Measurements from ENCODE around the gene EEF1AKMT3. TPM values are rescaled to one million over a fixed set of nuclear protein-coding genes. Genes with fewer than 3 reads are reported as not detected.

EEF1AKMT3 gene
- total and polyA plus RNA-seq, 2 of the 4 experiments (the other 2 are of a cell fraction): 3.2 to 8.1 TPM

GRCh38 chr12:57732270-57732669 lies 40.1 kb upstream of the EEF1AKMT3 start:
- H4K91ac ChIP-seq (ENCODE audit: insufficient read depth, low read depth, low read length): no peak overlapping the region
- WGBS, 2 experiments (ENCODE audit: extremely low coverage in 2 of 2, insufficient read length in 1 of 2): no CpG with 5 or more reads among the region's 4 CpGs
- no peak for ATAC-seq (ENCODE audit: low read depth)
- H3K14ac ChIP-seq (replicated peaks; ENCODE audit: low read depth, low read length): no peak overlapping the region
- H2AK9ac ChIP-seq (replicated peaks; ENCODE audit: low read depth, low read length, poor library complexity): no peak overlapping the region
- no peak overlapping the region for H3K9ac ChIP-seq (ENCODE audit: low read depth, low read length)
- H2AFZ ChIP-seq (replicated peaks; ENCODE audit: low read length, poor library complexity): no peak overlapping the region
- no peak overlapping the region for H2BK5ac ChIP-seq (ENCODE audit: low read depth, low read length, poor library complexity, severe bottlenecking)
- H4K20me1 ChIP-seq (ENCODE audit: insufficient read depth, low read length): peaks cover 12% of the 10 kb centered on the region; the same call in 1 of the 2 replicates
- H3K4me2 ChIP-seq (ENCODE audit: low read depth, low read length): no peak overlapping the region
- BruUV-seq (replicated peaks): no TSS peak
- H3K9me1 ChIP-seq (ENCODE audit: insufficient read depth, low read length): 0 out of 2 replicates have a peak, but pooled peaks cover 4% of the 10 kb centered on the region
- TF ChIP-seq CTCF (conservative IDR thresholded peaks at IDR 0.05; ENCODE audit: low read depth, low read length): no peak
- TF ChIP-seq MAZ (IDR thresholded peaks at IDR 0.05; ENCODE audit: borderline replicate concordance, low read depth, low read length): no peak
- no peak for TF ChIP-seq MAFK (IDR thresholded peaks at IDR 0.05; ENCODE audit: low read depth, low read length)
- TF ChIP-seq FOS (IDR thresholded peaks at IDR 0.05; ENCODE audit: low read depth, low read length): no peak
- no peak for TF ChIP-seq SMC3 (IDR thresholded peaks at IDR 0.05; ENCODE audit: low read depth, low read length)
- TF ChIP-seq POLR2A (IDR thresholded peaks at IDR 0.05; ENCODE audit: low read depth, low read length): no peak
- no peak for TF ChIP-seq USF2 (IDR thresholded peaks at IDR 0.05; ENCODE audit: low read depth, low read length)
- no peak for TF ChIP-seq ELK1 (IDR thresholded peaks at IDR 0.05; ENCODE audit: borderline replicate concordance, low read depth, low read length)
- TF ChIP-seq RAD21 (IDR thresholded peaks at IDR 0.05; ENCODE audit: low read length): no peak
- TF ChIP-seq CEBPB (IDR thresholded peaks at IDR 0.05; ENCODE audit: low read depth, low read length): no peak
- no peak for TF ChIP-seq BHLHE40 (IDR thresholded peaks at IDR 0.05; ENCODE audit: low read depth, low read length)
- no peak for TF ChIP-seq NFE2L2 (IDR thresholded peaks at IDR 0.05; ENCODE audit: low read depth, low read length)
- no peak for TF ChIP-seq CHD1 (IDR thresholded peaks at IDR 0.05; ENCODE audit: low read depth, low read length)
- peaks cover 61% of the 10 kb centered on the region for H3K27me3 ChIP-seq (ENCODE audit: control insufficient read depth, insufficient read depth, low read length)
- H3K4me1 ChIP-seq (ENCODE audit: control insufficient read depth, insufficient read depth, low read length): 0 out of 2 replicates have a peak, but pooled peaks cover under 1% of the 10 kb centered on the region
- in situ Hi-C loops (cut with MboI; ENCODE audit: low sequenced_read_pairs): loop anchor here (10.0 kb wide), 1 partner anchor 147 kb away; no protein-coding TSS in a partner anchor
- H2BK20ac ChIP-seq (ENCODE audit: low read depth, low read length): no peak overlapping the region
- no peak overlapping the region for H3K18ac ChIP-seq (ENCODE audit: low read depth, low read length)
- no peak overlapping the region for H3K27ac ChIP-seq (ENCODE audit: insufficient read depth, low read length)
- H3K23ac ChIP-seq (ENCODE audit: low read depth, low read length): no peak overlapping the region
- H2AK5ac ChIP-seq (ENCODE audit: low read depth, low read length): no peak overlapping the region
- no peak overlapping the region for H4K8ac ChIP-seq (ENCODE audit: low read depth in 2 of 2, low read length in 2 of 2)
- H3K36me3 ChIP-seq (ENCODE audit: control insufficient read depth, insufficient read depth, low read length): peaks cover 6% of the 10 kb centered on the region; the same call in 1 of the 2 replicates
- dilution Hi-C loops (cut with HindIII; ENCODE audit: low sequenced_read_pairs, unreplicated experiment): no loop called here
- peaks cover 0 to 5% of the 10 kb centered on the region in 2 experiments; a peak in 1 of 4 replicates for H3K79me1 ChIP-seq (ENCODE audit: low read depth in 1 of 2, low read length in 2 of 2)
- no peak for DNase-seq
- H3K4ac ChIP-seq (ENCODE audit: low read depth, low read length): no peak overlapping the region
- H3K9me3 ChIP-seq (ENCODE audit: control insufficient read depth, insufficient read depth, low read length): no peaks in the 10 kb centered on the region
- H3K4me3 ChIP-seq (ENCODE audit: insufficient read depth, low read depth, low read length): no peak overlapping the region
- no peak overlapping the region for H4K5ac ChIP-seq (ENCODE audit: low read depth, low read length)
- no peak overlapping the region for H3K56ac ChIP-seq (ENCODE audit: extremely low read depth, insufficient read depth, low read length)
- ChIA-PET CTCF (no interaction called here), POLR2A (ENCODE audit: unreplicated experiment) (no interaction called here)
- no peak overlapping the region for H2BK120ac ChIP-seq (ENCODE audit: low read depth, low read length)
- intact Hi-C loops (cut with micrococcal nuclease): no loop called here
- H2BK15ac ChIP-seq (ENCODE audit: low read depth, low read length): no peak overlapping the region
